Measurements from ENCODE around the gene TSPAN18. TPM values are rescaled to one million over a fixed set of nuclear protein-coding genes. Genes with fewer than 3 reads are reported as not detected.

Gene TSPAN18
- total and polyA plus RNA-seq, 2 experiments from 2014 or later, result 9.5 to 21.5 TPM

GRCh38 chr11:44859528-44859925 is 132.8 kb downstream of the TSPAN18 start:
- no peak overlapping the region for H2AFZ ChIP-seq
- H3K4me3 ChIP-seq, result no peak overlapping the region
- H4K20me1 ChIP-seq (ENCODE audit: insufficient read depth, poor library complexity, severe bottlenecking), result no peaks in the 10 kb centered on the region
- peaks cover 13% of the 10 kb centered on the region for H3K4me1 ChIP-seq (ENCODE audit: insufficient read depth)
- no peak overlapping the region for H3K4me2 ChIP-seq
- TF ChIP-seq EZH2phosphoT487 (IDR thresholded peaks at IDR 0.05; ENCODE audit: low read depth, severe bottlenecking, unreplicated experiment), result no peak
- no peak for TF ChIP-seq EZH2 (IDR thresholded peaks at IDR 0.05; ENCODE audit: borderline replicate concordance)
- no peak for TF ChIP-seq CTCF (IDR thresholded peaks at IDR 0.05; ENCODE audit: poor library complexity)
- 96% methylated on average over 5 of the region's 5 CpGs for WGBS (ENCODE audit: low lambda C conversion rate, missing lambda C conversion rate)
- H3K36me3 ChIP-seq (replicated peaks; ENCODE audit: insufficient read depth, low read depth), result no peaks in the 10 kb centered on the region
- DNase-seq (ENCODE audit: low spot score), result no peak
- H3K9me3 ChIP-seq (ENCODE audit: low read depth), result no peaks in the 10 kb centered on the region
- H3K79me2 ChIP-seq, result no peaks in the 10 kb centered on the region
- H3K9me2 ChIP-seq (replicated peaks; ENCODE audit: insufficient read depth), result no peaks in the 10 kb centered on the region
- no peak overlapping the region for H3K27ac ChIP-seq
- no peaks in the 10 kb centered on the region for H3K27me3 ChIP-seq

GRCh38 chr11:44860346-44860745 is 133.6 kb downstream of the TSPAN18 start:
- no peaks in the 10 kb centered on the region for H3K79me2 ChIP-seq
- 80% methylated on average over 5 of the region's 5 CpGs for WGBS (ENCODE audit: low lambda C conversion rate, missing lambda C conversion rate)
- no peak overlapping the region for H2AFZ ChIP-seq
- TF ChIP-seq EZH2 (IDR thresholded peaks at IDR 0.05; ENCODE audit: borderline replicate concordance), result no peak
- TF ChIP-seq CTCF (IDR thresholded peaks at IDR 0.05; ENCODE audit: poor library complexity), result no peak
- TF ChIP-seq EZH2phosphoT487 (IDR thresholded peaks at IDR 0.05; ENCODE audit: low read depth, severe bottlenecking, unreplicated experiment), result no peak
- no peak overlapping the region for H3K4me2 ChIP-seq
- no peaks in the 10 kb centered on the region for H3K9me3 ChIP-seq (ENCODE audit: low read depth)
- H3K4me3 ChIP-seq, result no peak overlapping the region
- no peaks in the 10 kb centered on the region for H4K20me1 ChIP-seq (ENCODE audit: insufficient read depth, poor library complexity, severe bottlenecking)
- H3K9me2 ChIP-seq (replicated peaks; ENCODE audit: insufficient read depth), result no peaks in the 10 kb centered on the region
- H3K27ac ChIP-seq, result no peak overlapping the region
- no peak for DNase-seq (ENCODE audit: low spot score)
- no peaks in the 10 kb centered on the region for H3K36me3 ChIP-seq (replicated peaks; ENCODE audit: insufficient read depth, low read depth)
- H3K4me1 ChIP-seq (ENCODE audit: insufficient read depth), result peaks cover 7% of the 10 kb centered on the region
- H3K27me3 ChIP-seq, result no peaks in the 10 kb centered on the region

- no peak overlapping the region for H3K4me2 ChIP-seq
- H4K20me1 ChIP-seq (ENCODE audit: insufficient read depth, poor library complexity, severe bottlenecking), result no peaks in the 10 kb centered on the region
- H3K79me2 ChIP-seq, result no peaks in the 10 kb centered on the region
- peak; percentile 86 for DNase-seq (ENCODE audit: low spot score)
- peaks cover 7% of the 10 kb centered on the region for H3K4me1 ChIP-seq (ENCODE audit: insufficient read depth)
- no peak for TF ChIP-seq EZH2 (IDR thresholded peaks at IDR 0.05; ENCODE audit: borderline replicate concordance)
- no peak for TF ChIP-seq EZH2phosphoT487 (IDR thresholded peaks at IDR 0.05; ENCODE audit: low read depth, severe bottlenecking, unreplicated experiment)
- TF ChIP-seq CTCF (IDR thresholded peaks at IDR 0.05; ENCODE audit: poor library complexity), result no peak
- H3K9me2 ChIP-seq (replicated peaks; ENCODE audit: insufficient read depth), result no peaks in the 10 kb centered on the region
- H3K36me3 ChIP-seq (replicated peaks; ENCODE audit: insufficient read depth, low read depth), result no peaks in the 10 kb centered on the region
- no peaks in the 10 kb centered on the region for H3K9me3 ChIP-seq (ENCODE audit: low read depth)
- H3K4me3 ChIP-seq, result no peak overlapping the region
- peak overlapping the region; percentile 89 for H3K27ac ChIP-seq
- 62% methylated on average over 19 of the region's 19 CpGs for WGBS (ENCODE audit: low lambda C conversion rate, missing lambda C conversion rate)
- no peaks in the 10 kb centered on the region for H3K27me3 ChIP-seq
- H2AFZ ChIP-seq, result no peak overlapping the region
Observed at GRCh38 chr11:44861849-44862557, 135.2 kb downstream of the TSPAN18 start.
